Endothelial cell of umbilical vein (primary cell): ENCODE measurements around the gene HOXB5. TPM values are rescaled to one million over a fixed set of nuclear protein-coding genes. Genes with fewer than 3 reads are reported as not detected.

Experiments
- BruUV-seq: library from RNA; stranded (reverse); fragments of 400-500 nt; replicated peaks from 2 replicates; lab custom pipeline; 2021; lab: Mats Ljungman, UMichigan
- CTCF ChIA-PET: fragments of 300-600, 350-600 bp; sonication (Branson Sonifier 250); formaldehyde crosslinking; loops from one replicate; lab custom pipeline; 2021; ENCODE audit warnings: antibody characterized with exemption, inconsistent platforms; lab: Charles Lee
- POLR2A ChIA-PET: fragments of 300-600, 350-600 bp; sonication (Branson Sonifier 250); formaldehyde crosslinking; loops from one replicate; lab custom pipeline; 2021; ENCODE audit warnings: antibody characterized with exemption, inconsistent platforms; lab: Charles Lee
- DNase-seq: peaks from one replicate; pipeline ENCODE4 v3.0.0-alpha.2; 2011; ENCODE audit warnings: low read depth, low spot score
- FAIRE-seq: peaks from 2 replicates; lab custom pipeline; 2011; peaks lifted over from hg19 to GRCh38; lab: Jason Lieb, UNC
- H2AFZ ChIP-seq: 2 replicates; pipeline ENCODE4 v1.6.0; 2012; ENCODE audit warnings: low read depth, low read length, control low read depth, inconsistent platforms
- H3K27ac ChIP-seq: 2 replicates; pipeline ENCODE4 v1.5.1; 2011; ENCODE audit warnings: low read depth, mild to moderate bottlenecking, control low read depth, low read length, moderate library complexity; ENCODE audit not compliant: insufficient read depth
- H3K27me3 ChIP-seq, 2 experiments: 2 replicates each; pipeline versions ENCODE4 v1.6.0 to v1.6.1; 2011; ENCODE audit warnings: low read length in 2 of 2, mixed read lengths in 1 of 2; ENCODE audit not compliant: control insufficient read depth in 2 of 2, insufficient read depth in 2 of 2
- H3K36me3 ChIP-seq, 2 experiments: 2 replicates in 1 of 2; 3 replicates in 1 of 2; pipeline ENCODE4 v1.5.1; 2011; ENCODE audit warnings: low read length in 2 of 2, mild to moderate bottlenecking in 1 of 2, moderate library complexity in 1 of 2; ENCODE audit not compliant: control insufficient read depth in 2 of 2, insufficient read depth in 2 of 2; ENCODE audit errors: extremely low read depth in 1 of 2
- H3K4me1 ChIP-seq: 3 replicates; pipeline ENCODE4 v1.5.1; 2011; ENCODE audit warnings: mild to moderate bottlenecking, low read length; ENCODE audit not compliant: control insufficient read depth, insufficient read depth; ENCODE audit errors: extremely low read depth
- H3K4me2 ChIP-seq: 2 replicates; pipeline ENCODE4 v1.6.1; 2011; ENCODE audit warnings: low read length, control low read depth, mixed read lengths; ENCODE audit not compliant: insufficient read depth
- H3K4me3 ChIP-seq, 3 experiments: fragments of 200-600 bp in 1 of 3; sonication (generic), shearing (Covaris generic) in 1 of 3; replicated peaks in 1 of 3; 2 replicates each; pipeline ENCODE4 v1.5.1; 2011 to 2016; ENCODE audit warnings: control low read depth in 3 of 3, low read length in 3 of 3, mild to moderate bottlenecking in 2 of 3, inconsistent platforms in 1 of 3, low read depth in 1 of 3, moderate library complexity in 1 of 3; ENCODE audit not compliant: insufficient read depth in 1 of 3
- H3K79me2 ChIP-seq: 2 replicates; pipeline ENCODE4 v1.6.0; 2012; ENCODE audit warnings: low read length, inconsistent platforms; ENCODE audit not compliant: control insufficient read depth, insufficient read depth
- H3K9ac ChIP-seq: replicated peaks from 2 replicates; pipeline ENCODE3; 2011; ENCODE audit warnings: low read length, control low read depth; ENCODE audit not compliant: insufficient read depth; ENCODE audit errors: extremely low read depth
- H3K9me1 ChIP-seq: replicated peaks from 3 replicates; pipeline ENCODE4 v1.6.0; 2011; ENCODE audit warnings: mild to moderate bottlenecking, low read length; ENCODE audit not compliant: control insufficient read depth, insufficient read depth; ENCODE audit errors: extremely low read depth
- H3K9me3 ChIP-seq: replicated peaks from 2 replicates; pipeline ENCODE4 v1.5.1; 2012; ENCODE audit warnings: low read length, inconsistent platforms; ENCODE audit not compliant: control insufficient read depth, insufficient read depth
- H4K20me1 ChIP-seq: replicated peaks from 2 replicates; pipeline ENCODE3; 2011; ENCODE audit warnings: mild to moderate bottlenecking, low read length; ENCODE audit not compliant: control insufficient read depth, insufficient read depth; ENCODE audit errors: extremely low read depth
- EZH2 ChIP-seq: IDR thresholded peaks from 2 replicates; pipeline ENCODE4 v1.6.1; 2012; ENCODE audit warnings: borderline replicate concordance, low read depth, mild to moderate bottlenecking, moderate library complexity, low read length, inconsistent platforms; ENCODE audit not compliant: severe bottlenecking
- FOS ChIP-seq: IDR thresholded peaks from 2 replicates; pipeline ENCODE4 v1.6.1; 2011; ENCODE audit warnings: mild to moderate bottlenecking, low read length, moderate library complexity, borderline replicate concordance; ENCODE audit not compliant: insufficient read depth
- GATA2 ChIP-seq: IDR thresholded peaks from 2 replicates; pipeline ENCODE4 v1.7.0; 2011; ENCODE audit warnings: low read depth, mild to moderate bottlenecking, moderate library complexity, mixed read lengths, low read length; ENCODE audit not compliant: insufficient read length, insufficient read depth
- JUN ChIP-seq: IDR thresholded peaks from 2 replicates; pipeline ENCODE4 v1.6.1; 2011; ENCODE audit warnings: borderline replicate concordance, low read depth; ENCODE audit not compliant: insufficient read length, insufficient read depth
- MYC ChIP-seq: IDR thresholded peaks from one replicate; pipeline ENCODE4 v1.6.1; 2011; ENCODE audit warnings: mild to moderate bottlenecking, low read depth, low read length
- POLR2A ChIP-seq: IDR thresholded peaks from 2 replicates; pipeline ENCODE4 v1.6.1; 2012; ENCODE audit warnings: low read depth, mild to moderate bottlenecking, control low read depth, low read length
- POLR2AphosphoS5 ChIP-seq: IDR thresholded peaks from 2 replicates; pipeline ENCODE4 v1.6.1; 2012; ENCODE audit warnings: low read depth, mild to moderate bottlenecking, control low read depth, low read length, moderate library complexity; ENCODE audit not compliant: insufficient read depth
- dilution Hi-C: fragments of 300-500 bp; cut with MboI; formaldehyde crosslinking; loops from one replicate; pipeline ENCODE4 v1.15.0; 2019; ENCODE audit warnings: low sequenced_read_pairs; ENCODE audit not compliant: extremely low pct_ligation_motif_present
- intact Hi-C: fragments of 100-400 bp; cut with micrococcal nuclease; formaldehyde crosslinking; loops from one replicate; pipeline ENCODE4 v1.10.0; 2022
- polyA plus RNA-seq, 4 experiments: library from polyadenylated mRNA; depleted of rRNA in 3 of 4; stranded (reverse) in 3 of 4; unstranded in 1 of 4; fragments of >200 nt; gene quantifications; 2 replicates each; pipeline versions ENCODE4 v1.2.1 to v1.2.3, GENCODE V29; 2011 to 2012; ENCODE audit warnings: missing spikeins in 1 of 4
- total RNA-seq: library from RNA; stranded (reverse); gene quantifications from 2 replicates; pipeline ENCODE4 v1.2.3, GENCODE V29; 2021
- TF ChIP-seq, protein P1 (sequence below): IDR thresholded peaks from 2 replicates; pipeline ENCODE4 v1.6.1; 2011; ENCODE audit not compliant: insufficient read depth, insufficient read length
- TF ChIP-seq, protein P2 (sequence below), 2 donors: IDR thresholded peaks; 1 replicate in 1 of 2; 2 replicates in 1 of 2; pipeline ENCODE4 v1.5.1; 2011; ENCODE audit warnings: low read length in 2 of 2, mild to moderate bottlenecking in 2 of 2, moderate library complexity in 2 of 2, control low read depth in 1 of 2, inconsistent platforms in 1 of 2, low read depth in 1 of 2; ENCODE audit not compliant: insufficient read depth in 1 of 2; ENCODE audit errors: extremely low read depth in 1 of 2

Gene HOXB5
- total and polyA plus RNA-seq, 2 donors (not counting 3 experiments of a cell fraction or from before 2014, with no cell fraction given), result 2.0 to 8.5 TPM

- H3K4me3 ChIP-seq, result no peak overlapping the region
- H3K27ac ChIP-seq, result no peak overlapping the region
- ChIA-PET CTCF (interaction anchor here (0.9 to 3.8 kb wide), 3 partner anchors 19 to 334 kb away, joined by 3 to 28 read pairs (median 6); no protein-coding TSS in a partner anchor), POLR2A (no interaction called here)
- FAIRE-seq (no peak), DNase-seq (no peak)
- H2AFZ ChIP-seq, result no peak overlapping the region
- H3K9me3 ChIP-seq, result no peaks in the 10 kb centered on the region
- no peak overlapping the region for H3K9ac ChIP-seq
- no peaks in the 10 kb centered on the region for H3K27me3 ChIP-seq
- H3K4me1 ChIP-seq, result peaks cover 40% of the 10 kb centered on the region
- no peaks in the 10 kb centered on the region for H4K20me1 ChIP-seq
- no peaks in the 10 kb centered on the region for H3K9me1 ChIP-seq
- TF ChIP-seq POLR2AphosphoS5 (no peak), GATA2 (no peak), EZH2 (no peak), POLR2A (no peak), MYC (no peak), JUN (no peak), FOS (no peak)
- TF ChIP-seq, protein P1, sequence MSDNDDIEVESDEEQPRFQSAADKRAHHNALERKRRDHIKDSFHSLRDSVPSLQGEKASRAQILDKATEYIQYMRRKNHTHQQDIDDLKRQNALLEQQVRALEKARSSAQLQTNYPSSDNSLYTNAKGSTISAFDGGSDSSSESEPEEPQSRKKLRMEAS, result no peak
- TF ChIP-seq, protein P2, sequence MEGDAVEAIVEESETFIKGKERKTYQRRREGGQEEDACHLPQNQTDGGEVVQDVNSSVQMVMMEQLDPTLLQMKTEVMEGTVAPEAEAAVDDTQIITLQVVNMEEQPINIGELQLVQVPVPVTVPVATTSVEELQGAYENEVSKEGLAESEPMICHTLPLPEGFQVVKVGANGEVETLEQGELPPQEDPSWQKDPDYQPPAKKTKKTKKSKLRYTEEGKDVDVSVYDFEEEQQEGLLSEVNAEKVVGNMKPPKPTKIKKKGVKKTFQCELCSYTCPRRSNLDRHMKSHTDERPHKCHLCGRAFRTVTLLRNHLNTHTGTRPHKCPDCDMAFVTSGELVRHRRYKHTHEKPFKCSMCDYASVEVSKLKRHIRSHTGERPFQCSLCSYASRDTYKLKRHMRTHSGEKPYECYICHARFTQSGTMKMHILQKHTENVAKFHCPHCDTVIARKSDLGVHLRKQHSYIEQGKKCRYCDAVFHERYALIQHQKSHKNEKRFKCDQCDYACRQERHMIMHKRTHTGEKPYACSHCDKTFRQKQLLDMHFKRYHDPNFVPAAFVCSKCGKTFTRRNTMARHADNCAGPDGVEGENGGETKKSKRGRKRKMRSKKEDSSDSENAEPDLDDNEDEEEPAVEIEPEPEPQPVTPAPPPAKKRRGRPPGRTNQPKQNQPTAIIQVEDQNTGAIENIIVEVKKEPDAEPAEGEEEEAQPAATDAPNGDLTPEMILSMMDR (IDR thresholded peaks at IDR 0.05; ENCODE audit: extremely low read depth in 1 of 2, insufficient read depth in 1 of 2, low read depth in 1 of 2, low read length in 2 of 2), result no peak
- intact Hi-C loops, result loop anchor here (2.0 kb wide), 1 partner anchor 14 kb away; no protein-coding TSS in a partner anchor
- BruUV-seq, result no TSS peak
- H3K36me3 ChIP-seq, result peaks cover 10 to 14% of the 10 kb centered on the region in 2 experiments
- no peak overlapping the region for H3K4me2 ChIP-seq
- peaks cover 47% of the 10 kb centered on the region for H3K79me2 ChIP-seq
- dilution Hi-C loops, result no loop called here
Measured at GRCh38 chr17:48549281-48549630, 44.3 kb downstream of the HOXB5 start.
